Astrocyte of the spinal cord (primary cell): ENCODE data around the gene GPR35.

Experiments used
- DNase-seq: peaks from one replicate; pipeline ENCODE4 v3.0.0; 2011; ENCODE audit warnings: low read depth, low spot score
- H3K4me3 ChIP-seq: 2 replicates; pipeline ENCODE4 v1.5.1; 2011; ENCODE audit warnings: low read depth, mild to moderate bottlenecking, low read length, moderate library complexity
- CTCF ChIP-seq: IDR thresholded peaks from 2 replicates; pipeline ENCODE4 v1.5.1; 2012; ENCODE audit warnings: low read depth, mild to moderate bottlenecking, low read length, inconsistent platforms
- in situ Hi-C: cut with HindIII; loops from 2 replicates; pipeline ENCODE4 v1.10.0; 2017; ENCODE audit warnings: low sequenced_read_pairs

Gene GPR35

GRCh38 chr2:240602266-240603050 is 22.8 kb upstream of the GPR35 start:
- no peak for DNase-seq
- H3K4me3 ChIP-seq, result no peak overlapping the region
- in situ Hi-C loops, result no loop called here
- no peak for TF ChIP-seq CTCF

- in situ Hi-C loops, result no loop called here
- TF ChIP-seq CTCF, result no peak
- no peak overlapping the region for H3K4me3 ChIP-seq
- no peak for DNase-seq
These were observed 22.0 kb upstream of the GPR35 start for GRCh38 chr2:240603081-240603835.

- no peak for DNase-seq
- in situ Hi-C loops, result no loop called here
- H3K4me3 ChIP-seq, result no peak overlapping the region
- no peak for TF ChIP-seq CTCF
These were observed 21.4 kb upstream of the GPR35 start for GRCh38 chr2:240603846-240604245.

GRCh38 chr2:240604291-240604938 is 20.9 kb upstream of the GPR35 start:
- no peak overlapping the region for H3K4me3 ChIP-seq
- peak; percentile 28 for DNase-seq
- in situ Hi-C loops, result no loop called here
- TF ChIP-seq CTCF, result peak; percentile 68

GRCh38 chr2:240604939-240605716 is 20.2 kb upstream of the GPR35 start:
- no peak overlapping the region for H3K4me3 ChIP-seq
- DNase-seq, result no peak
- TF ChIP-seq CTCF, result no peak
- in situ Hi-C loops, result no loop called here
